Natural killer cell (primary cell): Measurements from ENCODE around the gene PDE6B. TPM values are rescaled to one million over a fixed set of nuclear protein-coding genes. Genes with fewer than 3 reads are reported as not detected.
A peak's percentile ranks its signal among the peaks of the same experiment; 100 is the strongest.

Experiments used
- ATAC-seq, 3 donors: fragments of 150-1000 bp in 2 of 3; fragments of 200-7000 bp in 1 of 3; cut with Tn5 transposase; 1 replicate in 1 of 3; 2 replicates in 2 of 3; pipeline ENCODE4 v1.10.0; 2021; ENCODE audit warnings: mild to moderate bottlenecking in 2 of 3, moderate library complexity in 2 of 3
- DNase-seq, 2 donors: peaks; one replicate each; pipeline versions ENCODE4 v3.0.0 to v3.0.0-alpha.2; 2013 to 2021; ENCODE audit warnings: mixed read lengths in 1 of 2
- H3K27ac ChIP-seq: one replicate; pipeline ENCODE4 v1.5.1; 2013; ENCODE audit warnings: mild to moderate bottlenecking, low read length
- H3K27me3 ChIP-seq: one replicate; pipeline ENCODE4 v1.6.1; 2013; ENCODE audit warnings: low read length; ENCODE audit not compliant: control insufficient read depth, insufficient read depth
- H3K36me3 ChIP-seq: one replicate; pipeline ENCODE4 v1.6.1; 2013; ENCODE audit warnings: low read length; ENCODE audit not compliant: control insufficient read depth, insufficient read depth
- H3K4me1 ChIP-seq: one replicate; pipeline ENCODE4 v1.6.1; 2013; ENCODE audit warnings: low read length; ENCODE audit not compliant: control insufficient read depth, insufficient read depth
- H3K4me3 ChIP-seq: one replicate; pipeline ENCODE4 v1.5.1; 2013; ENCODE audit warnings: low read length
- H3K9me3 ChIP-seq: one replicate; pipeline ENCODE4 v1.6.1; 2013; ENCODE audit warnings: low read length; ENCODE audit not compliant: control insufficient read depth, insufficient read depth
- H3K27ac Mint-ChIP-seq, 2 donors: one replicate each; pipeline ENCODE4 v1.8.0; 2022; ENCODE audit warnings: mild to moderate bottlenecking in 2 of 2, mixed read lengths in 2 of 2, moderate library complexity in 1 of 2
- H3K27me3 Mint-ChIP-seq, 2 donors: one replicate each; pipeline ENCODE4 v1.8.0; 2022; ENCODE audit warnings: low read depth in 2 of 2, mixed read lengths in 2 of 2
- H3K36me3 Mint-ChIP-seq: one replicate; pipeline ENCODE4 v1.8.0; 2022; ENCODE audit warnings: mixed read lengths
- H3K4me1 Mint-ChIP-seq, 2 donors: one replicate each; pipeline ENCODE4 v1.8.0; 2022; ENCODE audit warnings: mixed read lengths in 2 of 2
- H3K4me3 Mint-ChIP-seq: one replicate; pipeline ENCODE4 v1.8.0; 2022; ENCODE audit warnings: mild to moderate bottlenecking, moderate library complexity, mixed read lengths
- H3K9me3 Mint-ChIP-seq, 2 donors: one replicate each; pipeline ENCODE4 v1.8.0; 2022; ENCODE audit warnings: mixed read lengths in 2 of 2
- WGBS: methylation state at CpG from one replicate; pipeline ENCODE4 v1.1.7; 2013; ENCODE audit warnings: missing lambda C conversion rate; ENCODE audit not compliant: insufficient coverage; 5-methylcytosine and 5-hydroxymethylcytosine counted together
- intact Hi-C: fragments of 100-400 bp; cut with micrococcal nuclease; formaldehyde crosslinking; loops from one replicate; pipeline ENCODE4 v1.14.2; 2022
- total RNA-seq, 4 donors: library from RNA; stranded (reverse); fragments of 120-200 nt in 1 of 4; gene quantifications; one replicate each; pipeline versions ENCODE4 v1.2.3 to v1.2.4, GENCODE V29; 2013 to 2022
- TF ChIP-seq, protein P1 (sequence below): fragments of 200-600 bp; IDR thresholded peaks from one replicate; pipeline ENCODE4 v1.8.0; 2022; ENCODE audit warnings: antibody characterized with exemption

PDE6B gene
- total RNA-seq, 3 donors from 2014 or later (not counting 1 experiment from before 2014, with no cell fraction given) = 15.8 to 18.8 (median 17.2) TPM

- no peaks in the 10 kb centered on the region for H3K9me3 ChIP-seq
- WGBS = 92% methylated on average over 27 of the region's 27 CpGs
- H3K4me3 Mint-ChIP-seq = no peak overlapping the region
- intact Hi-C loops = no loop called here
- H3K4me1 Mint-ChIP-seq = peaks cover 7 to 16% of the 10 kb centered on the region in 2 donors
- peaks cover 19% of the 10 kb centered on the region for H3K4me1 ChIP-seq
- H3K4me3 ChIP-seq = no peak overlapping the region
- ATAC-seq (no peak), DNase-seq (no peak)
- peaks cover 0 to 3% of the 10 kb centered on the region in 2 donors for H3K27me3 Mint-ChIP-seq
- no peaks in the 10 kb centered on the region for H3K9me3 Mint-ChIP-seq
- peak overlapping the region; percentile 58 for H3K27ac ChIP-seq
- TF ChIP-seq, protein P1, sequence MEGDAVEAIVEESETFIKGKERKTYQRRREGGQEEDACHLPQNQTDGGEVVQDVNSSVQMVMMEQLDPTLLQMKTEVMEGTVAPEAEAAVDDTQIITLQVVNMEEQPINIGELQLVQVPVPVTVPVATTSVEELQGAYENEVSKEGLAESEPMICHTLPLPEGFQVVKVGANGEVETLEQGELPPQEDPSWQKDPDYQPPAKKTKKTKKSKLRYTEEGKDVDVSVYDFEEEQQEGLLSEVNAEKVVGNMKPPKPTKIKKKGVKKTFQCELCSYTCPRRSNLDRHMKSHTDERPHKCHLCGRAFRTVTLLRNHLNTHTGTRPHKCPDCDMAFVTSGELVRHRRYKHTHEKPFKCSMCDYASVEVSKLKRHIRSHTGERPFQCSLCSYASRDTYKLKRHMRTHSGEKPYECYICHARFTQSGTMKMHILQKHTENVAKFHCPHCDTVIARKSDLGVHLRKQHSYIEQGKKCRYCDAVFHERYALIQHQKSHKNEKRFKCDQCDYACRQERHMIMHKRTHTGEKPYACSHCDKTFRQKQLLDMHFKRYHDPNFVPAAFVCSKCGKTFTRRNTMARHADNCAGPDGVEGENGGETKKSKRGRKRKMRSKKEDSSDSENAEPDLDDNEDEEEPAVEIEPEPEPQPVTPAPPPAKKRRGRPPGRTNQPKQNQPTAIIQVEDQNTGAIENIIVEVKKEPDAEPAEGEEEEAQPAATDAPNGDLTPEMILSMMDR = no peak
- H3K27me3 ChIP-seq = peaks cover 3% of the 10 kb centered on the region
- peak overlapping the region; percentile 67 to 79 for H3K27ac Mint-ChIP-seq
- H3K36me3 Mint-ChIP-seq = no peaks in the 10 kb centered on the region
- no peaks in the 10 kb centered on the region for H3K36me3 ChIP-seq
Measured at GRCh38 chr4:699816-700580, 74.6 kb downstream of the PDE6B start.

GRCh38 chr4:700587-701264 lies 75.4 kb downstream of the PDE6B start:
- Mint-ChIP-seq H3K27me3 (peaks cover 0 to 3% of the 10 kb centered on the region in 2 donors), H3K4me3 (no peak overlapping the region), H3K27ac (peak overlapping the region in 1 of 2 donors; percentile 72), H3K4me1 (peaks cover 7 to 22% of the 10 kb centered on the region in 2 donors), H3K9me3 (no peaks in the 10 kb centered on the region), H3K36me3 (no peaks in the 10 kb centered on the region)
- TF ChIP-seq, protein P1 = no peak
- no peak overlapping the region for H3K4me3 ChIP-seq
- peaks cover under 1% of the 10 kb centered on the region for H3K27me3 ChIP-seq
- no peak for DNase-seq
- no peak overlapping the region for H3K27ac ChIP-seq
- H3K36me3 ChIP-seq = no peaks in the 10 kb centered on the region
- peaks cover 23% of the 10 kb centered on the region for H3K4me1 ChIP-seq
- intact Hi-C loops = no loop called here
- H3K9me3 ChIP-seq = no peaks in the 10 kb centered on the region
- no peak for ATAC-seq
- 94% methylated on average over 16 of the region's 16 CpGs for WGBS

DNA sequence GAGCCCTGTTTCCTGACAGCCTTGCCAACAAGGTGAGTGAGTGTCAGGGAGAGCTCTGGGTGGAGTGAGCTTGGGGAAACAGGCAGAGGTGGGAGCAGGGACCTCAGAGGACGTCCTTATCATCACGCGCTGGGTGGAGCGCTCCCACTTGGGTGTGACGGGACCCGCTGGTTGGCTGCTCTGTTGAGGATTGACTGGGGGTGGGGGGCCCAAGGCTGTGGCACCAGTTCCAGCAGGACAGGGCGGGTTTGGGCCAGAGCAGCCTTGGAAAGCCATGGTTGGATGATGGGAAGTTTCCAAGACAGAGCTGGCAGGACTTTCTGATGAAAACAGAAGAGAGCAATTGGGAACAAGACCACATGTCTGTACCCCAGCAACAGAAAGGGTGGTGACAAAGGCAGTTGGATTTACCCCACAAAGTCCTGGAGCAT lies 77.3 kb downstream of the PDE6B start:
- no peak overlapping the region for H3K27ac Mint-ChIP-seq
- intact Hi-C loops = no loop called here
- peaks cover 38% of the 10 kb centered on the region for H3K4me1 ChIP-seq

More for the DNA sequence above, 77.3 kb downstream of the PDE6B start:
- no peaks in the 10 kb centered on the region for H3K27me3 Mint-ChIP-seq
- no peaks in the 10 kb centered on the region for H3K9me3 ChIP-seq
- H3K9me3 Mint-ChIP-seq = no peaks in the 10 kb centered on the region
- TF ChIP-seq, protein P1 = no peak
- H3K36me3 ChIP-seq = no peaks in the 10 kb centered on the region
- H3K27ac ChIP-seq = no peak overlapping the region
- ATAC-seq (no peak), DNase-seq (no peak)
- H3K27me3 ChIP-seq = no peaks in the 10 kb centered on the region
- no peak overlapping the region for H3K4me3 Mint-ChIP-seq
- 89% methylated on average over 7 of the region's 7 CpGs for WGBS
- no peaks in the 10 kb centered on the region for H3K36me3 Mint-ChIP-seq
- H3K4me1 Mint-ChIP-seq = peaks cover 7 to 26% of the 10 kb centered on the region in 2 donors
- H3K4me3 ChIP-seq = no peak overlapping the region
